Psoas muscle (tissue), 8 donors: ENCODE data around the gene DUSP10. TPM values are rescaled to one million over a fixed set of nuclear protein-coding genes. Genes with fewer than 3 reads are reported as not detected.

Experiments used
- ATAC-seq, 4 donors: fragments of 200-7000 bp; cut with Tn5 transposase; one replicate each; pipeline ENCODE4 v1.9.1; 2020; ENCODE audit warnings: moderate library complexity in 3 of 4, mild to moderate bottlenecking in 2 of 4
- DNase-seq, 2 donors: peaks; one replicate each; pipeline ENCODE4 v3.0.0-alpha.2; 2020
- H3K27ac ChIP-seq: fragments of 200-600 bp; one replicate; pipeline ENCODE4 v1.8.0; 2022
- H3K27me3 ChIP-seq, 3 donors: fragments of 200-600 bp in 1 of 3; one replicate each; pipeline versions ENCODE4 v1.6.1 to v1.8.0; 2013 to 2022; ENCODE audit warnings: low read length in 2 of 3, mild to moderate bottlenecking in 2 of 3, moderate library complexity in 1 of 3; ENCODE audit not compliant: insufficient read depth in 3 of 3
- H3K36me3 ChIP-seq, 2 donors: fragments of 200-600 bp in 1 of 2; one replicate each; pipeline versions ENCODE4 v1.6.1 to v1.8.0; 2013 to 2022; ENCODE audit warnings: low read depth in 1 of 2, mild to moderate bottlenecking in 1 of 2, moderate library complexity in 1 of 2; ENCODE audit not compliant: insufficient read depth in 1 of 2
- H3K4me1 ChIP-seq: fragments of 200-600 bp; one replicate; pipeline ENCODE4 v1.8.0; 2022
- H3K4me3 ChIP-seq: fragments of 200-600 bp; one replicate; pipeline ENCODE4 v1.8.0; 2022; ENCODE audit warnings: mild to moderate bottlenecking
- H3K9me3 ChIP-seq: fragments of 200-600 bp; one replicate; pipeline ENCODE4 v1.8.0; 2022
- WGBS, 3 donors: extraction: QIAGEN DNeasy Blood & Tissue Kit; methylation state at CpG; one replicate each; pipeline versions ENCODE4 v1.1.6 to v1.1.7; 2013; 5-methylcytosine and 5-hydroxymethylcytosine counted together
- intact Hi-C, 2 donors: fragments of 100-400 bp; cut with DNase I; formaldehyde crosslinking; loops; one replicate each; pipeline versions ENCODE4 v1.11.0 to v1.14.2; 2022
- polyA plus RNA-seq, 3 donors: library from polyadenylated mRNA; stranded (reverse); fragments of 200-250 nt; gene quantifications; one replicate each; pipeline ENCODE4 v1.2.3, GENCODE V29; 2013
- total RNA-seq, 4 donors: library from RNA; stranded (reverse); fragmentation: NEBNext Ultra II Directional in 2 of 4; extraction: Animal tissue kit (Norgen Biotek cat#: 25700) in 2 of 4; gene quantifications; one replicate each; pipeline versions ENCODE4 v1.2.1 to v1.2.4, GENCODE V29; 2021 to 2023
- TF ChIP-seq, protein P1 (sequence below): fragments of 200-600 bp; IDR thresholded peaks from one replicate; pipeline ENCODE4 v1.8.0; 2022; ENCODE audit warnings: antibody characterized with exemption
- donor health status: healthy with polysubstance abuse.
- donor health status: DM: no; HTN: no; CAD: no; lungs with moderate emphysema.
- donor health status: Bipolar disorder and iron deficiency.
- donor health status: healthy.
- donor health status: DM: yes; HTN: yes; CAD: no.
- donor health status: DM: no; HTN: no; CAD: no.
- donor health status: DM: no; HTN: no; CAD: no.
- donor health status: DM: yes; HTN: yes; CAD: no.

Gene DUSP10
- total and polyA plus RNA-seq, 7 donors = 4.7 to 15.5 (median 5.9) TPM

DNA sequence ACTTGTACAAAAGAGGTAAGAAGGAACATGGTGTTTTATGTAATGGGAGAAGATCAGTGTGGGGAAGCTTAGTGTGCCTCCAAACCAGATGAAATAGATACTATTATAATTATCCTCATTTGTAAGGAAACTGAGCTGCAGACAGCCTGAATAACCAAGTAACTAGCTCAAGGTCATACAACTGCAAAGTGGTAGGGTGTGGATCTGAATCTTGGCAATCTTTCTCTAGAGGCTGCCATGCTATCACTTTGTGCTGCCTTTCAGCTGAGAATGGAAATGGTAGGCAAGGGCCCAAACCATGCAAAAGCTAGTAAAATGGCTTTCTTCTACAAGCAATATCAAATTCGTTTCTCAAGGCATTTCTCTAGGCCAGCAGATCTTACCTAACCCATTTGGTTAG, 51.0 kb downstream of the DUSP10 start:
- peaks cover 12% of the 10 kb centered on the region for H3K4me1 ChIP-seq
- H3K27ac ChIP-seq = no peak overlapping the region
- no peaks in the 10 kb centered on the region for H3K27me3 ChIP-seq
- TF ChIP-seq, protein P1, sequence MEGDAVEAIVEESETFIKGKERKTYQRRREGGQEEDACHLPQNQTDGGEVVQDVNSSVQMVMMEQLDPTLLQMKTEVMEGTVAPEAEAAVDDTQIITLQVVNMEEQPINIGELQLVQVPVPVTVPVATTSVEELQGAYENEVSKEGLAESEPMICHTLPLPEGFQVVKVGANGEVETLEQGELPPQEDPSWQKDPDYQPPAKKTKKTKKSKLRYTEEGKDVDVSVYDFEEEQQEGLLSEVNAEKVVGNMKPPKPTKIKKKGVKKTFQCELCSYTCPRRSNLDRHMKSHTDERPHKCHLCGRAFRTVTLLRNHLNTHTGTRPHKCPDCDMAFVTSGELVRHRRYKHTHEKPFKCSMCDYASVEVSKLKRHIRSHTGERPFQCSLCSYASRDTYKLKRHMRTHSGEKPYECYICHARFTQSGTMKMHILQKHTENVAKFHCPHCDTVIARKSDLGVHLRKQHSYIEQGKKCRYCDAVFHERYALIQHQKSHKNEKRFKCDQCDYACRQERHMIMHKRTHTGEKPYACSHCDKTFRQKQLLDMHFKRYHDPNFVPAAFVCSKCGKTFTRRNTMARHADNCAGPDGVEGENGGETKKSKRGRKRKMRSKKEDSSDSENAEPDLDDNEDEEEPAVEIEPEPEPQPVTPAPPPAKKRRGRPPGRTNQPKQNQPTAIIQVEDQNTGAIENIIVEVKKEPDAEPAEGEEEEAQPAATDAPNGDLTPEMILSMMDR = no peak
- no peaks in the 10 kb centered on the region for H3K36me3 ChIP-seq
- intact Hi-C loops = no loop called here
- WGBS, 3 donors = 75 to 95% (median 86%) methylated on average over 1 of the region's 1 CpG
- H3K9me3 ChIP-seq = no peaks in the 10 kb centered on the region
- ATAC-seq (no peak), DNase-seq (no peak)
- H3K4me3 ChIP-seq = no peak overlapping the region

DNA sequence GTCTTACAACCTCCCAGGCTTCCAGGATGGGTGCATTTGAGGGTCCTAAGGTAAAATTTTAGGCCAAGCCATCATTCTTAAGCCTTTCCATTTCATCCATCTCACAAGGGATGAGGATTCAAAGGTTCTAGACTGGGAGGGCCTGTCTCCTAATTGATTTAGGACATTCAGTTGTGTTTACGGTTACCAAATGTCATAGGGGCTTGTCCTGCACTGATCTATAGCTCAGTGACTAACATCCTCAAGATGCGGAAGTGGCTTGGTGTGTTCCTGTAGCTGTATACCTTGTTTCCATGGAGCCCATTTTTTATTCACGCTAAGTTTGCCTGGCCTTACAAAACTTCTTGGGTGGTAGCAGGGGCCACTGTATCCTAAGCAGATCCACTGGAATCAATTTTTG, 52.8 kb downstream of the DUSP10 start:
- TF ChIP-seq, protein P1 = no peak
- H3K4me3 ChIP-seq = no peak overlapping the region
- H3K27ac ChIP-seq = no peak overlapping the region
- ATAC-seq = no peak
- 92 to 97% (median 95%) methylated on average over 3 of the region's 3 CpGs for WGBS, 3 donors
- no peaks in the 10 kb centered on the region for H3K9me3 ChIP-seq
- intact Hi-C loops = no loop called here
- DNase-seq = no peak
- no peaks in the 10 kb centered on the region for H3K36me3 ChIP-seq
- peaks cover 12% of the 10 kb centered on the region for H3K4me1 ChIP-seq
- H3K27me3 ChIP-seq = no peaks in the 10 kb centered on the region

DNA sequence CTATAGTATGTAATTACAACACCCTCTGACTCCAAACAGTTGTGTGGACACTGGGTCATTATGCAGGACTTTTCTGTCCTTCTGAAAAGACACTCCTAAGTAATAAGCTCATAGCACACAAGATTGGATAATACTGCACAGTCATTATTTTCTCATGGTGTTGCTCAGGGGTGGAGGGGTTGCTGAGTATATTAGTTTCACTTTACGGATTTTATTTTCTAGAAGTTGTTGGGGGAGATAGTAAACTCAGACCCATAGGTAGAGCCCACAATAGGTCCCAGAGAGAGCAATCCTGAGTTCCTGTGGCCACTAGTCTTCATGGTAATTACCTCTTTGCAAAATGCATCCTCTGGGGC, 53.4 kb downstream of the DUSP10 start:
- no peaks in the 10 kb centered on the region for H3K36me3 ChIP-seq
- no peaks in the 10 kb centered on the region for H3K27me3 ChIP-seq
- ATAC-seq (no peak), DNase-seq (no peak)
- TF ChIP-seq, protein P1 = no peak
- intact Hi-C loops = no loop called here
- no peak overlapping the region for H3K4me3 ChIP-seq
- peaks cover 12% of the 10 kb centered on the region for H3K4me1 ChIP-seq
- no peaks in the 10 kb centered on the region for H3K9me3 ChIP-seq
- WGBS, 3 donors = 85 to 97% (median 90%) methylated on average over 1 of the region's 1 CpG
- peak overlapping the region; percentile 73 for H3K27ac ChIP-seq

DNA sequence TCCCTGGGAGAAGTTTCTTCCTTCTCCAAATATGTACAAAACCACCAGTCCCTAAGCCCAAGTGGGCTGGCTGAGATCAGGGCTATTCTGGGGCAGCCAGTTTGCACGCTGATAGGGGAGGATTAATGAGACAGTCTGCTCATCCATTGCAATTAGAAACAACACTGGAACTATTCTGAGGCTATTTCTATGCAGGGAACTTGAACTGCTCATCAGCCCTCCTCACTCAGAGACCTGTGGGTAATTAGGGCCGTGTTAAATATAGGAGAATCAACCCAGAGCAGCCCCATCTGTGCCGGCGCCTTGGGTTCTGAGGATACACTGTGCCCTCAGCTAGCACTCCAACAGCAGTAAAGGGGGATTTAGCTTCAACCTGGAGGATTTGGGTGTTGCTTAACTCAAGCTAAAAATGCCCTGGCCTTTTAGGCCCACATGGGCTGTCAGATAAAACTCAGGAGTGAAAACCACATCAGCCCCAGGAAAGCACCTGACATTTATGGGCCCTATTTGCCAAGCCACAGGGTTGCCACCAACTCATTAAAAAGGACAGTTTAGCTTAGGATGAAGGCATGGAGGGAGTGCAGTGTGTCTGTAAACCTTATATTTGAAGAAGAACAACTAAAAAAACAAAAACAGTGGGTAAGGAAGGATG, 53.9 kb downstream of the DUSP10 start:
- peak; percentile 10 to 89 (median 76) for ATAC-seq
- Histone ChIP-seq H3K36me3 (no peaks in the 10 kb centered on the region), H3K27ac (peak overlapping the region; percentile 73), H3K27me3 (no peaks in the 10 kb centered on the region), H3K4me3 (no peak overlapping the region), H3K9me3 (no peaks in the 10 kb centered on the region), H3K4me1 (peaks cover 12% of the 10 kb centered on the region)
- DNase-seq = no peak
- WGBS, 3 donors = 24 to 46% (median 32%) methylated on average over 4 of the region's 4 CpGs
- TF ChIP-seq, protein P1 = no peak
- intact Hi-C loops = no loop called here

DNA sequence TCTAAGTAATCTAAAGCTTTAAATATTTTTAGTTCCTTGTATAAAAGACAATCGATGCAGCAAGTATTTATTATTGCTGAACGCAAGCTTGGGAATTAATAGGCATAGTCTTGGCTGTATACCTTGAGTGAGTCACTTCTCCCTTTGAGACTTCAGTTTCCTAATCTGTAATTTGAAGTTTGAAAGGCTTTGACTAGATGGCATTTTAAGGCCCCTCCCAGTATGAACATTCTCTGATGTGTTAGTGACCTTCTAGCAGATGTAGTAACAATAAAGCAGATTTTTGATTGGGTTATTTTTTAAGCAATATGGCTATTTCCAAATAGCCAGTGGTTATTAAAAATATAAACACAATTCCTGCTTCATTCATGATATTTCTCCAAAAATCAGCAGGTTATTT, 58.2 kb downstream of the DUSP10 start:
- ATAC-seq (no peak), DNase-seq (no peak)
- 76 to 79% (median 77%) methylated on average over 2 of the region's 2 CpGs for WGBS, 3 donors
- Histone ChIP-seq H3K27me3 (no peaks in the 10 kb centered on the region), H3K36me3 (no peaks in the 10 kb centered on the region), H3K9me3 (peaks cover 8% of the 10 kb centered on the region), H3K4me3 (no peak overlapping the region), H3K4me1 (peaks cover 12% of the 10 kb centered on the region), H3K27ac (no peak overlapping the region)
- TF ChIP-seq, protein P1 = no peak
- intact Hi-C loops = no loop called here
